ENCODE data around the gene PON2. TPM values are rescaled to one million over a fixed set of nuclear protein-coding genes. Genes with fewer than 3 reads are reported as not detected.

PON2 gene
- total and polyA plus RNA-seq, 2 of the 13 experiments (the other 11 are each of a cell fraction or from before 2014, with no cell fraction given), result 202 to 217 TPM

GRCh38 chr7:95478272-95479037 lies 43.6 kb upstream of the PON2 start (continued):
- TF ChIP-seq ZBTB4 (CRISPR knock-in tag; IDR thresholded peaks at IDR 0.05; ENCODE audit: borderline replicate concordance) (no peak), ZNF441 (CRISPR knock-in tag; IDR thresholded peaks at IDR 0.05; ENCODE audit: borderline replicate concordance) (no peak), NR2F1 (CRISPR knock-in tag; IDR thresholded peaks at IDR 0.05) (no peak), ZNF597 (CRISPR knock-in tag; IDR thresholded peaks at IDR 0.05) (no peak), POGZ (CRISPR knock-in tag; IDR thresholded peaks at IDR 0.05) (no peak), GMEB1 (CRISPR knock-in tag; IDR thresholded peaks at IDR 0.05; ENCODE audit: borderline replicate concordance) (no peak), BHLHE40 (IDR thresholded peaks at IDR 0.05; ENCODE audit: low read length) (no peak), ZNF431 (CRISPR knock-in tag; IDR thresholded peaks at IDR 0.05; ENCODE audit: borderline replicate concordance, low read depth) (no peak), ARID5B (CRISPR knock-in tag; IDR thresholded peaks at IDR 0.05) (peak; percentile 77), PHF5A (CRISPR knock-in tag; IDR thresholded peaks at IDR 0.05; ENCODE audit: low read depth, unreplicated experiment) (no peak), ZNF30 (CRISPR knock-in tag; IDR thresholded peaks at IDR 0.05) (no peak), ZEB1 (IDR thresholded peaks at IDR 0.05; ENCODE audit: insufficient replicate concordance, low read depth) (no peak), ZNF713 (CRISPR knock-in tag; IDR thresholded peaks at IDR 0.05) (no peak), ZNF770 (CRISPR knock-in tag; IDR thresholded peaks at IDR 0.05) (no peak)

Measured in HepG2 (cell line).